ENCODE measurements around the gene CLNS1A.
"Not testable (repeated sequence)": the region's sequence is repeated elsewhere in the genome, so short reads cannot be mapped to it uniquely, and the experiment has no call there.

DNA sequence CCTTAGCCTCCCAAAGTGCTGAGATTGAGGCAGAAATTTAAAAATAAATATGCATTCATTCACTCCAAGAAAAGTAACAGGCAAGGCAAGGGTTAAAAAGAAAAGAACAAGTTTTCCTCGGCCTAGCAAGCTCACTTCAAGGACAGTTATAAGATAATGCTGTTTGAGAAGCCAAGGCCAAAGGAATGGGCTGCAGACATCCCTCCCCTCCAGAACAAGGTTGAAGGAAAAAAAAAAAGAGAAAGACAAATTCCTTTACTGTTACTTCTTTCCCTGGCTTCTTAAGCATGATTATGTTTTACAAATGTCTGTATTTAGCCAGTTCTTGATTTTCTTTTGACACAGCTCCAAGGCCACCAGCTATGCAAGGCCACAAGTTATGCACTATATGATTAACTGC is 66.7 kb downstream of the CLNS1A start:
- TF ChIP-seq, protein P1, sequence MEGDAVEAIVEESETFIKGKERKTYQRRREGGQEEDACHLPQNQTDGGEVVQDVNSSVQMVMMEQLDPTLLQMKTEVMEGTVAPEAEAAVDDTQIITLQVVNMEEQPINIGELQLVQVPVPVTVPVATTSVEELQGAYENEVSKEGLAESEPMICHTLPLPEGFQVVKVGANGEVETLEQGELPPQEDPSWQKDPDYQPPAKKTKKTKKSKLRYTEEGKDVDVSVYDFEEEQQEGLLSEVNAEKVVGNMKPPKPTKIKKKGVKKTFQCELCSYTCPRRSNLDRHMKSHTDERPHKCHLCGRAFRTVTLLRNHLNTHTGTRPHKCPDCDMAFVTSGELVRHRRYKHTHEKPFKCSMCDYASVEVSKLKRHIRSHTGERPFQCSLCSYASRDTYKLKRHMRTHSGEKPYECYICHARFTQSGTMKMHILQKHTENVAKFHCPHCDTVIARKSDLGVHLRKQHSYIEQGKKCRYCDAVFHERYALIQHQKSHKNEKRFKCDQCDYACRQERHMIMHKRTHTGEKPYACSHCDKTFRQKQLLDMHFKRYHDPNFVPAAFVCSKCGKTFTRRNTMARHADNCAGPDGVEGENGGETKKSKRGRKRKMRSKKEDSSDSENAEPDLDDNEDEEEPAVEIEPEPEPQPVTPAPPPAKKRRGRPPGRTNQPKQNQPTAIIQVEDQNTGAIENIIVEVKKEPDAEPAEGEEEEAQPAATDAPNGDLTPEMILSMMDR (conservative IDR thresholded peaks at IDR 0.05; ENCODE audit: low read depth in 2 of 2) = not testable (repeated sequence)
- TF ChIP-seq CREB1 (CRISPR knock-in tag; IDR thresholded peaks at IDR 0.05; ENCODE audit: low read depth); EZH2 (IDR thresholded peaks at IDR 0.05; ENCODE audit: low read depth, unreplicated experiment); JUNB (IDR thresholded peaks at IDR 0.05; ENCODE audit: unreplicated experiment); POLR2AphosphoS5 (IDR thresholded peaks at IDR 0.05; ENCODE audit: low read depth); EZH2phosphoT487 (IDR thresholded peaks at IDR 0.05; ENCODE audit: unreplicated experiment): not testable (repeated sequence)
- TF ChIP-seq, protein P2, sequence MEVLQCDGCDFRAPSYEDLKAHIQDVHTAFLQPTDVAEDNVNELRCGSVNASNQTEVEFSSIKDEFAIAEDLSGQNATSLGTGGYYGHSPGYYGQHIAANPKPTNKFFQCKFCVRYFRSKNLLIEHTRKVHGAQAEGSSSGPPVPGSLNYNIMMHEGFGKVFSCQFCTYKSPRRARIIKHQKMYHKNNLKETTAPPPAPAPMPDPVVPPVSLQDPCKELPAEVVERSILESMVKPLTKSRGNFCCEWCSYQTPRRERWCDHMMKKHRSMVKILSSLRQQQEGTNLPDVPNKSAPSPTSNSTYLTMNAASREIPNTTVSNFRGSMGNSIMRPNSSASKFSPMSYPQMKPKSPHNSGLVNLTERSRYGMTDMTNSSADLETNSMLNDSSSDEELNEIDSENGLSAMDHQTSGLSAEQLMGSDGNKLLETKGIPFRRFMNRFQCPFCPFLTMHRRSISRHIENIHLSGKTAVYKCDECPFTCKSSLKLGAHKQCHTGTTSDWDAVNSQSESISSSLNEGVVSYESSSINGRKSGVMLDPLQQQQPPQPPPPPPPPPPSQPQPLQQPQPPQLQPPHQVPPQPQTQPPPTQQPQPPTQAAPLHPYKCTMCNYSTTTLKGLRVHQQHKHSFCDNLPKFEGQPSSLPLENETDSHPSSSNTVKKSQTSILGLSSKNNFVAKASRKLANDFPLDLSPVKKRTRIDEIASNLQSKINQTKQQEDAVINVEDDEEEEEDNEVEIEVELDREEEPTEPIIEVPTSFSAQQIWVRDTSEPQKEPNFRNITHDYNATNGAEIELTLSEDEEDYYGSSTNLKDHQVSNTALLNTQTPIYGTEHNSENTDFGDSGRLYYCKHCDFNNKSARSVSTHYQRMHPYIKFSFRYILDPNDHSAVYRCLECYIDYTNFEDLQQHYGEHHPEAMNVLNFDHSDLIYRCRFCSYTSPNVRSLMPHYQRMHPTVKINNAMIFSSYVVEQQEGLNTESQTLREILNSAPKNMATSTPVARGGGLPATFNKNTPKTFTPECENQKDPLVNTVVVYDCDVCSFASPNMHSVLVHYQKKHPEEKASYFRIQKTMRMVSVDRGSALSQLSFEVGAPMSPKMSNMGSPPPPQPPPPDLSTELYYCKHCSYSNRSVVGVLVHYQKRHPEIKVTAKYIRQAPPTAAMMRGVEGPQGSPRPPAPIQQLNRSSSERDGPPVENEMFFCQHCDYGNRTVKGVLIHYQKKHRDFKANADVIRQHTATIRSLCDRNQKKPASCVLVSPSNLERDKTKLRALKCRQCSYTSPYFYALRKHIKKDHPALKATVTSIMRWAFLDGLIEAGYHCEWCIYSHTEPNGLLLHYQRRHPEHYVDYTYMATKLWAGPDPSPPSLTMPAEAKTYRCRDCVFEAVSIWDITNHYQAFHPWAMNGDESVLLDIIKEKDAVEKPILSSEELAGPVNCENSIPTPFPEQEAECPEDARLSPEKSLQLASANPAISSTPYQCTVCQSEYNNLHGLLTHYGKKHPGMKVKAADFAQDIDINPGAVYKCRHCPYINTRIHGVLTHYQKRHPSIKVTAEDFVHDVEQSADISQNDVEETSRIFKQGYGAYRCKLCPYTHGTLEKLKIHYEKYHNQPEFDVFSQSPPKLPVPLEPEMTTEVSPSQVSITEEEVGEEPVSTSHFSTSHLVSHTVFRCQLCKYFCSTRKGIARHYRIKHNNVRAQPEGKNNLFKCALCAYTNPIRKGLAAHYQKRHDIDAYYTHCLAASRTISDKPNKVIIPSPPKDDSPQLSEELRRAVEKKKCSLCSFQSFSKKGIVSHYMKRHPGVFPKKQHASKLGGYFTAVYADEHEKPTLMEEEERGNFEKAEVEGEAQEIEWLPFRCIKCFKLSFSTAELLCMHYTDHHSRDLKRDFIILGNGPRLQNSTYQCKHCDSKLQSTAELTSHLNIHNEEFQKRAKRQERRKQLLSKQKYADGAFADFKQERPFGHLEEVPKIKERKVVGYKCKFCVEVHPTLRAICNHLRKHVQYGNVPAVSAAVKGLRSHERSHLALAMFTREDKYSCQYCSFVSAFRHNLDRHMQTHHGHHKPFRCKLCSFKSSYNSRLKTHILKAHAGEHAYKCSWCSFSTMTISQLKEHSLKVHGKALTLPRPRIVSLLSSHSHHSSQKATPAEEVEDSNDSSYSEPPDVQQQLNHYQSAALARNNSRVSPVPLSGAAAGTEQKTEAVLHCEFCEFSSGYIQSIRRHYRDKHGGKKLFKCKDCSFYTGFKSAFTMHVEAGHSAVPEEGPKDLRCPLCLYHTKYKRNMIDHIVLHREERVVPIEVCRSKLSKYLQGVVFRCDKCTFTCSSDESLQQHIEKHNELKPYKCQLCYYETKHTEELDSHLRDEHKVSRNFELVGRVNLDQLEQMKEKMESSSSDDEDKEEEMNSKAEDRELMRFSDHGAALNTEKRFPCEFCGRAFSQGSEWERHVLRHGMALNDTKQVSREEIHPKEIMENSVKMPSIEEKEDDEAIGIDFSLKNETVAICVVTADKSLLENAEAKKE (CRISPR knock-in tag; IDR thresholded peaks at IDR 0.05) = not testable (repeated sequence)
